NCI-H69 (cell line): ENCODE data around the gene TMEM231.
"Not testable (repeated sequence)": the region's sequence is repeated elsewhere in the genome, so short reads cannot be mapped to it uniquely, and the experiment has no call there.

ENCODE experiments used
- DNase-seq: peaks from one replicate; lab custom pipeline; 2025; lab: John Stamatoyannopoulos, UW

Gene TMEM231

DNA sequence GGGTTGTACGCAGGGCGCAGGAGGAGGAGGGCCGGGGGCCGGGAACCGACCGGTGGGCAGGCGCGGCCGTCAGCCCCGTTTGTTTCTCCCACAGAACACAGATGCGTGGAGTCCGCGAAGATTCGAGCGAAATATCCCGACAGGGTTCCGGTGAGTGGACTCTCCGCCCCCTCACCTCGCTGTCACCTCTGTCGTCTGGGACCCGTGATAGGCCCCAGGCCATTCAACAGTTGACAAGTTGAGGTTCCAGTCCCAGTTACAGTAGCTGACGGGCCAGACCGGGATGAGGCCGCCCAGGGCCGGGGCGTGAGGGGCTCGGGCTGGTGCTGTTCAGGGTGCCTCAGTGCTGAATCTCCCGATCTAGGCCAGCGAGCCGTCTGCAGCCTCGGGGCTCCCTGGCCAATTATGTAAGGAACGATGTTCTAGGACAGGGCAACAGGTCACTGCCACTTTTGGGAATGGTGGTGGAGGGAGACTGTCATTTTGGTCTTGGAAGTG is 10.8 kb upstream of the TMEM231 start:
- no peak for DNase-seq

GRCh38 chr16:75566040-75566757 is 10.1 kb upstream of the TMEM231 start, which contains the start of gene GABARAPL2:
TSS of gene GABARAPL2 (plus strand) at chr16:75566379. CDS start at chr16:75566487, 108 bp downstream.
- DNase-seq: peak; percentile 82

DNA sequence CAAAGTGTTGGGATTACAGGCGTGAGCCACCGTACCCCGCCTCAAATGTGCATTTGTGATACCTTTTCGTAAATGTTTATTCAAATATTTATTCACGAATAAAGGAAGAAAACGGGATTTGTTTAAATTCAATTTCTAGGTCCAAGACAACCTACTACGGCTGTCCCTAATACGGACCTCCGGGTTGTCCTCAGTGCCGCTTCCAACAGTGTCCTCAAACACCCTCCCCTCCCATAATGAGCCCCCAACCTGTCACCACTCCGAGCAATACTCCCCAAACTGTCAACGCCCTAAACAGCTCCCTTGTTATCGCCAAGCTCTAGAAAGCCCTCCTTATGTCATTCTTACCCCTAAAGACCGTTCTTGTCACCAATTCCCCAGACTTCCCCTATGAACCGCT is 9.6 kb upstream of the TMEM231 start:
- no peak for DNase-seq

DNA sequence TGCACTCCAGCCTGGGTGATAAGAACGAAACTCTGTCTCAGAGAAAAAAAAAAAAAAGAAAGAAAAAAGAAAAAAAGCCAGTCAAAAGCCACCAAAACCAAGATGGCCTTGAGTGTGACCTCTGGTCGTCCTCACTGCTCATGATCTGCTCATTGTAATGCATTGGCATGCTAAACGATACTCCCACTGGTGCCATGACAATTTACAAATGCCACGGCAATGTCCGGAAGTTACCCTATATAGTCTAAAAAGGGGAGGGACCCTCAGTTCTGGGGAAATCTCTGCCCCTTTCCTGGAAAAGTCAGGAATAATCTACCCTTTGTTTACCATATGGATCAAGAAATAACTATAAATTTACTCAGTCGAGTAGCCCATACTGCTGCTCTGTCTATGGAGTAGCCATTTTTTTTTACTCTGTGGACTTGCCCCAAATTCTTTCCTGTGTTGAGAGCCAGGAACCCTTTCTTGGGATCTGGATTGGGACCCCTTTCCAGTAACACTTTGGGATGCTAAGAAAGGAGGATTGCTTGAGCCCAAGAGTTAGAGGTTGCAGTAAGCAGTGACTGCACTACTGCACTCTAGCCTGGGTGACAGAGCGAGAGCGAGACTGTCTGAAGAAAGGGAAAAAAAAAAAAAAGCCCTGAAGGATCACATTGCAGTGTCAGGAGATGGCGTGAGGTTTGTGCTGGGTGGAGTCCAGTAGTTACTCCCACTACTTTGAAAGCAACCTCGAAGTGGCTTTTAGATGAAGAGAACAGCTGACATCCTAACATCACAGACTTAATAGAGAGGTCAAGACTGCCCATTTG is 3.7 kb upstream of the TMEM231 start:
- DNase-seq: peak; percentile 25

- no peak for DNase-seq
Observed at GRCh38 chr16:75558846-75559401, 2.9 kb upstream of the TMEM231 start.

DNA sequence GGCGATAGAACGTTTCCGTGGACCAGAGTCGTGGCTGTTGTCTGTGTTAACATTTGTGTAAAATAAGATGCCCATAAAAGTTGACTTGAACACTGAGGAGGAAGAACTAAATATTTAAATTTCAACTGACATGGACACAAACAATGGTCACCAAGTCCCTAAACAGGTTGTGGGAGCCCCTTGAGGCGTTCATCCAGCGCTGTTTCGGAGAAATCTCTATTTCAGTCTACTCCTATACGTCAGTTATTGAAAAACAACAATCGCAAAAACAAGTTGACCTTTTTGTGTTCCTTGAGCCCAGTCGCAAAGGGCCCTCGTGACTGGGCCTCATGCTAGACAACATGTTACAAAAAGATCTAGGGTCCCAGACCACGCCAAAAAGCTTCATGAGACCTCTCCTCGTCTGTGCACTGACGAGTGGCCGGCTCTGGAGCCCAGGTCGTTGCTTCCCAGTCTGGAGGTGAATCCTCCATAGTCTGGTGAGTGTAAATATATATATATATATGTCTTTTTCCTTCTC is 439 bp upstream of the TMEM231 start:
- DNase-seq: no peak

- peak; percentile 75 for DNase-seq
Observed at GRCh38 chr16:75555213-75555706, 792 bp downstream of the TMEM231 start.

- DNase-seq: no peak
Observed at GRCh38 chr16:75552951-75553350, 3.1 kb downstream of the TMEM231 start.

- peak; percentile 28 for DNase-seq
Observed at GRCh38 chr16:75550211-75550662, 5.8 kb downstream of the TMEM231 start.

DNA sequence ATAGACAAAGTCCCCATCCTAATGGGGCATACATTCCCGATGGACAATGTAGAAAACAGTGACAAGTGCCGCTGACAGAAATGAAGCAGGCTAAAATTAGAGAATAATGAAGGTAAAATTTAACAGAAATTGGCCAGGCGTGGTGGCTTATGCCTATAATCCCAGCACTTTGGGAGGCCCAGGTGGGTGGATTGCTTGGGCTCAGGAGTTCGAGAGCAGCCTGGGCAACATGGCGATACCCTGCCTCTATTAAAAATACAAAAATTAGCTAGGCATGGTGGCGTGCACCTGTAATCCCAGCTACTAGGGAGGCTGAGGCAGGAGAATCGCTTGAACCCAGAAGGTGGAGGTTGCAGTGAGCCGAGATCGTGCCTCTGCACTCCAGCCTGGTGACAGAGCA is 7.6 kb downstream of the TMEM231 start:
- not testable (repeated sequence) for DNase-seq

GRCh38 chr16:75546293-75546692 is 9.8 kb downstream of the TMEM231 start:
- DNase-seq: no peak

GRCh38 chr16:75545879-75546278 is 10.2 kb downstream of the TMEM231 start:
- not testable (repeated sequence) for DNase-seq

GRCh38 chr16:75542462-75542861 is 13.6 kb downstream of the TMEM231 start:
- DNase-seq: not testable (repeated sequence)

- no peak for DNase-seq
Observed at GRCh38 chr16:75541236-75541635, 14.8 kb downstream of the TMEM231 start.

DNA sequence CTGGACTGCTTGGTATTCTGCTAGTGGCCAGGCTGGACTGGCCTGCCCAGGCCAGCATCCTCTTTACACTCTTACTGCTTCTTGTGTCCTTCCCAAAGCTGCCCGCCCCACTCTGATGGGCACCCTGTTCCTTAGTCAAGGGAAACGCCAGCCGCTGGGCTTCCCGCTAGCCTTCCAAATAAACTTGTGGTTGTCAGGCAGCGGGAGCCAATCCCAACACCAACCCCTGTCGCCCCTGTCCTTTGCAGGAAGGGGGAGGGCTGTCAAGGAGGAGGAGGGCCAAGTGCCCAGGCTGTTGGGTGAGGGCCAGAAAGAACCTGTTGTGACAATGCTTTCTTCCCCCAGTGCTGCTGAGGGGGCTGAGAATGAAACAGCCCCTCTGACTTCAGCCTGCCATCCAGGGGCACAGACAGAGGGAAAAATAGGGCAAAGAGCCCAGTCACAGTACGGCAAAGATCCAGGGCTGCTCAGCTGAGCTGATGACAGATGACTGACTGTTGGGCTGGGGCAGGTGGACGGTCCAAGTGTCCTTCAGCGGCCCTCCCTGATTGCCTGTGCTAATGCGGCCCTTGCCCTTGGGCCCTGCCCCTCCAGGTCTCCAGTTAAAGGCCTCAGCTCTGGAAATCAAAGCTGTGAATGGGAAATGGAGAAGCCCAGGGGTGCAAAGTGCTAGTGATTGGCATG is 17.0 kb downstream of the TMEM231 start:
- DNase-seq: not testable (repeated sequence)

GRCh38 chr16:75537776-75538175 is 18.3 kb downstream of the TMEM231 start:
- DNase-seq: no peak

DNA sequence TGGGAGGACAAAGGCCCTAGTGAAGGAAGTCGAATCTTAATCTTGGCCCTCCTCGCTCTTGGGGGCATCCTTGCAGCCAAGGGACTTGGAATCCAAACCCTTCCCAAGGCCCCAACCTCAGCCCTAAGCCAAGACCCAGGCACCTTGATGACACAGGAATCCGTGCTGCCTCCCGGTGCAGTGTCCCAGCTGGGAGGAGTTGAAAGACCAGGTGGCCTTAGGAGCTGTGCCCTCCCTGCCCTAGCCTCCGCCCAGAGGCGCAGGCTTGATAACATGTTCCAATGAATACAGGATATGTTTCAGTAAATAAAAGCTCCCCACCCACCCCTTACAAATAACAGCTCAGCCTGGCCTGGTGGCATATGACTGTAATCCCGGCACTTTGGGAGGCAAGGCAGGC is 20.2 kb downstream of the TMEM231 start, which contains the start of gene CHST5:
Gene CHST5, minus strand, starts transcription at position 208 of the 400 bp plus-strand sequence. CDS start 5,724 bp downstream, outside the sequence.
- DNase-seq: no peak

DNA sequence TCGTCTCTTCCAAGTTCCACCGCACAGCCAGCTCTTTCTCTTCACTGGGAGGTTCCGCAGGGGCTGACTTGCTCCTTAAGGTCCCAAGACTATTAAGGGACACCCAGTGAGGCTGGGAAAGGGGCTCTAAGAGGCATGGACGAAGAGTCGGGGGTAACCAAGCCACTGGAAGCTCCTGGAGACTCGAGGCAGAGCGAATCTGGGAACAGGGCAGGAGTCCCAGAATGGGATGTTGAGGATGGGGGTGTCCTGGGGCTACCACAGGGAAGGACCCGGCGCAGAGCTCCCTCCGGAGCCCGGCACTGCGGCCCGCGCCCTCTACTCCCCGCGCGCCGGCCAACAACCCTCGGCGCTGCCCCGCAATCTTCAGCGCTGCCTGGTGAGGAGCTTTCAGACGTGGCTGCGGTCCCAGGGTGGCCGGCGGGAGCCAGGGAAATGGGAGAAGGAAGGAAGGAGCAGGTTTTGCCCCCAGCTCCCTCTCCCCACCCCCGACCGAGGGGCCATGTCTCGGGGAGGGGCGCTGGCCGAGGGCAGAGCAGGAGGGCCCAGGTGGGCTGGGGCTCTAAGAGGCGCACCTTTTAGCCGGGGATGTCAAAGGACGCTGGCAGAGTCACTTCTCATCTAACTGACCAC is 20.7 kb downstream of the TMEM231 start:
- no peak for DNase-seq

DNA sequence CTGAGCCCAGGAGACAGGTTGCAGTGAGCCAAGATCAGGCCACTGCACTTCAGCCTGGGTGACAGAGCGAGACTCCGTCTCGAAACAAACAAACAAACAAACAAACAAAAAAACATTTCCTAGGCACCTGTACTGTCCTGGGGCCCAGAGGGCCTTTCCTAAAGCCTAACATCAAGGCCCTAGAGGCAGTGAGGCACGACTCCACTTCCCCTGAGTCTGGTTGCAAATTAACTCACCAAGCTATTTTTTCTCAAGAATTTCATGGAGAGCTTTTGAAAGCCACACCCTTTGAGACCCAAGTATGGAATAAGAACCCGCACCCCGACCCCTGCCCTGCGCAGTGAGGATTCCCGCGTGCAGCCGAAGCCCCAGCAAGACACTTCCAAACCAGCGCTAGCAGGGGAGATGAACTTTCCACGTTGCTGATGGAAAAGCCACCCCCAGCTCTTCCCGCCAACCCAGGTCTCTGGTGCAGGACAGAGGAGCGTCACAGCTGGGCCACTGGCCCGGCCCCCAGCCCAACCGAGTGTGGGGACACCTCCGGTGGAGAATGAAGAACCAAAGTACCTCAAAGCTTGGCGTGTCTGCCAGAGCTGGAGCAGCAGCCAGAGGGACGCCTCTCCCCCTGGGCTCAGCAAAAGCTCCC is 21.4 kb downstream of the TMEM231 start:
- no peak for DNase-seq

DNA sequence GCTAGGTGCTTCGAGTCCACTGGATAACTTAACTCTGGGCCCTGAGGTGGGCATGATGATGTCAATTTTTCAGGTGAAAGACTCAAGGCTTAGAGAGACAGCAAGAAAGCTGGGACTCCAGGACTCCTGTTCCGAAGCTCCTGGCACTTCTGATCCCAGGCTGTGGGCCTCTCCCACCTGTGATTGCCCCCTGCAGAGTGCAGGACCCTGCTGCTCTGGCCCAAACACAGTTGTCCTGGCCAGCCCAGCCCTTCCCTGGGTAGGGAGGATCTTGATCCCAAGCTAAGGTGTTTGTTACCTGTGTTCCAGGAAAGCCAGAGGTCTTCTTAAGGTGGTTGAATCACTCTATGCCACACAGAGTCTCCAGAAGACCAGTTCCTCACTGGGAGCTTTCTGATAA is 23.3 kb downstream of the TMEM231 start:
- no peak for DNase-seq
